ENCODE measurements around the gene SECISBP2.

- TF ChIP-seq SP1 (IDR thresholded peaks at IDR 0.05) (no peak), SP1 (CRISPR knock-in tag; IDR thresholded peaks at IDR 0.05) (no peak), YEATS2 (CRISPR knock-in tag; IDR thresholded peaks at IDR 0.05; ENCODE audit: borderline replicate concordance) (no peak), FOXJ3 (CRISPR knock-in tag; IDR thresholded peaks at IDR 0.05; ENCODE audit: borderline replicate concordance) (no peak), ATF6 (CRISPR knock-in tag; conservative IDR thresholded peaks at IDR 0.05) (no peak), EP300 (IDR thresholded peaks at IDR 0.05; ENCODE audit: low read depth in 2 of 2, low read length in 2 of 2) (no peak), EP300 (CRISPR knock-in tag; IDR thresholded peaks at IDR 0.05; ENCODE audit: borderline replicate concordance) (no peak), ZNF850 (CRISPR knock-in tag; conservative IDR thresholded peaks at IDR 0.05) (no peak), CTCF (CRISPR knock-in tag; IDR thresholded peaks at IDR 0.05) (no peak)
Observed at GRCh38 chr9:89284076-89284475, 34.2 kb upstream of the SECISBP2 start.
